HepG2 (cell line): ENCODE results near the gene ABHD17A. TPM values are rescaled to one million over a fixed set of nuclear protein-coding genes. Genes with fewer than 3 reads are reported as not detected.
A peak's percentile ranks its signal among the peaks of the same experiment; 100 is the strongest.

ENCODE experiments used
- ARNT ChIP-seq: fragments of 450-650 bp; IDR thresholded peaks from 2 replicates; pipeline ENCODE4 v1.6.1; 2017
- ATF1 ChIP-seq: IDR thresholded peaks from 2 replicates; pipeline ENCODE4 v1.6.1; 2016; ENCODE audit warnings: mild to moderate bottlenecking, control low read depth
- IRF2 ChIP-seq: IDR thresholded peaks from 2 replicates; pipeline ENCODE4 v1.6.1; 2018; ENCODE audit warnings: missing genetic modification reagents, missing compliant biosample characterization
- MTF1 ChIP-seq: sonication (generic); formaldehyde crosslinking; IDR thresholded peaks from 2 replicates; pipeline ENCODE4 v1.5.0; 2020; ENCODE audit warnings: missing genetic modification reagents
- NR1H2 ChIP-seq: sonication (generic); formaldehyde crosslinking; IDR thresholded peaks from 2 replicates; pipeline ENCODE4 v1.8.1; 2022; ENCODE audit warnings: low read depth, missing genetic modification reagents, borderline replicate concordance
- NRL ChIP-seq: sonication (generic); formaldehyde crosslinking; IDR thresholded peaks from 2 replicates; pipeline ENCODE4 v1.5.0; 2020; ENCODE audit warnings: missing genetic modification reagents, mild to moderate bottlenecking, moderate library complexity, borderline replicate concordance
- SMARCC2 ChIP-seq: fragments of 450-650 bp; IDR thresholded peaks from 2 replicates; pipeline ENCODE4 v1.6.1; 2017; ENCODE audit warnings: antibody characterized with exemption, mild to moderate bottlenecking
- SPEN ChIP-seq: sonication (generic); formaldehyde crosslinking; IDR thresholded peaks from 2 replicates; pipeline ENCODE4 v1.5.1; 2020; ENCODE audit warnings: low read depth, mild to moderate bottlenecking, missing genetic modification reagents
- TOPORS ChIP-seq: sonication (generic); formaldehyde crosslinking; IDR thresholded peaks from 2 replicates; pipeline ENCODE4 v1.8.0; 2023; ENCODE audit warnings: mild to moderate bottlenecking, missing genetic modification reagents
- XRCC5 ChIP-seq: fragments of 200-400 bp; formaldehyde crosslinking; optimal IDR thresholded peaks from 2 replicates; pipeline ENCODE3; 2017; ENCODE audit warnings: mild to moderate bottlenecking, low read length
- ZFP41 ChIP-seq: sonication (generic); formaldehyde crosslinking; IDR thresholded peaks from 2 replicates; pipeline ENCODE4 v1.4.0; 2020; ENCODE audit warnings: mild to moderate bottlenecking, missing genetic modification reagents, borderline replicate concordance
- ZNF556 ChIP-seq: sonication (generic); formaldehyde crosslinking; IDR thresholded peaks from 2 replicates; pipeline ENCODE4 v1.4.0; 2020; ENCODE audit warnings: mild to moderate bottlenecking, missing genetic modification reagents, borderline replicate concordance
- ZNF558 ChIP-seq: sonication (generic); formaldehyde crosslinking; IDR thresholded peaks from 2 replicates; pipeline ENCODE4 v1.9.0; 2022; ENCODE audit warnings: mild to moderate bottlenecking, missing genetic modification reagents, borderline replicate concordance
- ZNF672 ChIP-seq: sonication (generic); formaldehyde crosslinking; IDR thresholded peaks from 2 replicates; pipeline ENCODE4 v1.8.1; 2022; ENCODE audit warnings: missing genetic modification reagents
- ZNF761 ChIP-seq: sonication (generic); formaldehyde crosslinking; conservative IDR thresholded peaks from 2 replicates; pipeline ENCODE4 v1.4.0; 2020; ENCODE audit warnings: mild to moderate bottlenecking, missing genetic modification reagents
- ZSCAN30 ChIP-seq: sonication (generic); formaldehyde crosslinking; IDR thresholded peaks from 2 replicates; pipeline ENCODE4 v1.5.0; 2020; ENCODE audit warnings: mild to moderate bottlenecking, missing genetic modification reagents
- polyA plus RNA-seq, 8 experiments: library from polyadenylated mRNA; depleted of rRNA in 3 of 8; stranded (reverse) in 7 of 8; unstranded in 1 of 8; fragments of >200 nt; fragmentation: Illumina TruSeq in 4 of 8; extraction: Trizol in 4 of 8; gene quantifications; 2 replicates each; pipeline versions ENCODE4 v1.2.1 to v1.2.3, GENCODE V29; 2011 to 2016; ENCODE audit warnings: low read depth in 4 of 8, missing spikeins in 1 of 8, mixed read lengths in 1 of 8; ENCODE audit not compliant: insufficient read depth in 1 of 8
- total RNA-seq, 5 experiments: library from RNA; depleted of rRNA; stranded (reverse); fragments of >200 nt; fragmentation: Illumina TruSeq; extraction: Trizol; gene quantifications; 2 replicates each; pipeline ENCODE4 v1.2.3, GENCODE V29; 2016; ENCODE audit warnings: low read depth in 1 of 5
- TF ChIP-seq, protein P1 (sequence below): sonication (generic); formaldehyde crosslinking; IDR thresholded peaks from 2 replicates; pipeline ENCODE4 v1.4.0; 2020; ENCODE audit warnings: missing genetic modification reagents, mild to moderate bottlenecking, borderline replicate concordance
- TF ChIP-seq, protein P2 (sequence below): sonication (generic); formaldehyde crosslinking; IDR thresholded peaks from 2 replicates; pipeline ENCODE4 v1.5.0; 2020; ENCODE audit warnings: mild to moderate bottlenecking, missing genetic modification reagents
- TF ChIP-seq, protein P3 (sequence below): sonication (generic); formaldehyde crosslinking; IDR thresholded peaks from 2 replicates; pipeline ENCODE4 v1.9.0; 2021; ENCODE audit warnings: missing genetic modification reagents, borderline replicate concordance
- TF ChIP-seq, protein P4 (sequence below): IDR thresholded peaks from 2 replicates; pipeline ENCODE4 v1.6.1; 2016
- TF ChIP-seq, protein P5 (sequence below): sonication (generic); formaldehyde crosslinking; IDR thresholded peaks from 2 replicates; pipeline ENCODE4 v1.8.0; 2022; ENCODE audit warnings: mild to moderate bottlenecking, missing genetic modification reagents, moderate library complexity

ABHD17A gene
- total and polyA plus RNA-seq, 2 of the 13 experiments (the other 11 are each of a cell fraction or from before 2014, with no cell fraction given): 27.7 to 40.8 TPM

DNA sequence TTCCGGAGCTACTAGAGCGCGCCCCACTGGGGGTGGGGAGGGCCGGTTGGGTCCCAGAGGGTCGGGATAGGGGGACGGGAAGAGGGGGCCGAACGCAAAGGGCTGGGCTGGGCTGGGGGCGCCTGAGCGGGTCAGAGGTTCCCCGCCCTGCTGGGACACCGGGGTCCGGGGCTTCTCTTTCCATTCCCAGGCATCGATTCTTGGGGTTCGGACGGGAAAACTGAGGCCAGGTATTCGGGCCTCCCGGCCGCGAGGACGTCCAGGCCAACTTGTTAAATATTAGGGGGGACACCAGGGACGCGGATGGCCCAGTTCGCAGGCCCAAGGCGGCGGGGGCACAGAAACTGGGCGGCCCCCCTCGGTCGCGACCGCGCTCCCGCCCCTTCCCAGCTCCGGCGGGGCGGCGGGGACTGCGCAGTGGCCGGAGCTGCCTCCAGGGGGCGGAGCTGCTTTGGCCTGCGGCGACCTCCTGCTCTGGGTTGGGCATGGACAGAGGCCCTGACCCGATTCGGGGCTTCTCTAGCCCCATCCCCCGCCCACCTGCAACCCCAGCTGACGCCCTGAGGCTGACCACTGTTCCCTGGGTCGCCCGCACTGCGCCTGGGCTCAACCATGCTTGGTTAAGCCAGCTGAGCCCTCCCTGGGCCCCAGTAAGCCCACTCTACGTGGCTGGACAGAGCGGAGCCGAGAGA, 20.7 kb downstream of the ABHD17A start (continued):
- TF ChIP-seq NR1H2 (CRISPR knock-in tag) (no peak), TOPORS (CRISPR knock-in tag) (no peak), MTF1 (no peak), ZNF556 (peak; percentile 35; the same call in 1 of the 2 replicates), ARNT (no peak), ATF1 (CRISPR knock-in tag) (no peak), ZFP41 (CRISPR knock-in tag) (no peak), ZNF558 (no peak), SMARCC2 (no peak), IRF2 (peak; percentile 41; the same call in 1 of the 2 replicates), ZNF672 (no peak), SPEN (CRISPR knock-in tag) (no peak; the same call in 1 of the 2 replicates), ZSCAN30 (CRISPR knock-in tag) (no peak), NRL (CRISPR knock-in tag) (0 out of 2 replicates have a peak, but pooled peaks have one; percentile 55), ZNF761 (CRISPR knock-in tag) (no peak), XRCC5 (peak; percentile 72)
- TF ChIP-seq, protein P1, sequence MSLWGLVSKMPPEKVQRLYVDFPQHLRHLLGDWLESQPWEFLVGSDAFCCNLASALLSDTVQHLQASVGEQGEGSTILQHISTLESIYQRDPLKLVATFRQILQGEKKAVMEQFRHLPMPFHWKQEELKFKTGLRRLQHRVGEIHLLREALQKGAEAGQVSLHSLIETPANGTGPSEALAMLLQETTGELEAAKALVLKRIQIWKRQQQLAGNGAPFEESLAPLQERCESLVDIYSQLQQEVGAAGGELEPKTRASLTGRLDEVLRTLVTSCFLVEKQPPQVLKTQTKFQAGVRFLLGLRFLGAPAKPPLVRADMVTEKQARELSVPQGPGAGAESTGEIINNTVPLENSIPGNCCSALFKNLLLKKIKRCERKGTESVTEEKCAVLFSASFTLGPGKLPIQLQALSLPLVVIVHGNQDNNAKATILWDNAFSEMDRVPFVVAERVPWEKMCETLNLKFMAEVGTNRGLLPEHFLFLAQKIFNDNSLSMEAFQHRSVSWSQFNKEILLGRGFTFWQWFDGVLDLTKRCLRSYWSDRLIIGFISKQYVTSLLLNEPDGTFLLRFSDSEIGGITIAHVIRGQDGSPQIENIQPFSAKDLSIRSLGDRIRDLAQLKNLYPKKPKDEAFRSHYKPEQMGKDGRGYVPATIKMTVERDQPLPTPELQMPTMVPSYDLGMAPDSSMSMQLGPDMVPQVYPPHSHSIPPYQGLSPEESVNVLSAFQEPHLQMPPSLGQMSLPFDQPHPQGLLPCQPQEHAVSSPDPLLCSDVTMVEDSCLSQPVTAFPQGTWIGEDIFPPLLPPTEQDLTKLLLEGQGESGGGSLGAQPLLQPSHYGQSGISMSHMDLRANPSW: no peak; the same call in 1 of the 2 replicates
- TF ChIP-seq, protein P2, sequence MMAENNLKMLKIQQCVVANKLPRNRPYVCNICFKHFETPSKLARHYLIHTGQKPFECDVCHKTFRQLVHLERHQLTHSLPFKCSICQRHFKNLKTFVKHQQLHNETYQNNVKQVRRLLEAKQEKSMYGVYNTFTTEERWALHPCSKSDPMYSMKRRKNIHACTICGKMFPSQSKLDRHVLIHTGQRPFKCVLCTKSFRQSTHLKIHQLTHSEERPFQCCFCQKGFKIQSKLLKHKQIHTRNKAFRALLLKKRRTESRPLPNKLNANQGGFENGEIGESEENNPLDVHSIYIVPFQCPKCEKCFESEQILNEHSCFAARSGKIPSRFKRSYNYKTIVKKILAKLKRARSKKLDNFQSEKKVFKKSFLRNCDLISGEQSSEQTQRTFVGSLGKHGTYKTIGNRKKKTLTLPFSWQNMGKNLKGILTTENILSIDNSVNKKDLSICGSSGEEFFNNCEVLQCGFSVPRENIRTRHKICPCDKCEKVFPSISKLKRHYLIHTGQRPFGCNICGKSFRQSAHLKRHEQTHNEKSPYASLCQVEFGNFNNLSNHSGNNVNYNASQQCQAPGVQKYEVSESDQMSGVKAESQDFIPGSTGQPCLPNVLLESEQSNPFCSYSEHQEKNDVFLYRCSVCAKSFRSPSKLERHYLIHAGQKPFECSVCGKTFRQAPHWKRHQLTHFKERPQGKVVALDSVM (CRISPR knock-in tag): peak; percentile 17; the same call in 1 of the 2 replicates
- TF ChIP-seq, protein P3, sequence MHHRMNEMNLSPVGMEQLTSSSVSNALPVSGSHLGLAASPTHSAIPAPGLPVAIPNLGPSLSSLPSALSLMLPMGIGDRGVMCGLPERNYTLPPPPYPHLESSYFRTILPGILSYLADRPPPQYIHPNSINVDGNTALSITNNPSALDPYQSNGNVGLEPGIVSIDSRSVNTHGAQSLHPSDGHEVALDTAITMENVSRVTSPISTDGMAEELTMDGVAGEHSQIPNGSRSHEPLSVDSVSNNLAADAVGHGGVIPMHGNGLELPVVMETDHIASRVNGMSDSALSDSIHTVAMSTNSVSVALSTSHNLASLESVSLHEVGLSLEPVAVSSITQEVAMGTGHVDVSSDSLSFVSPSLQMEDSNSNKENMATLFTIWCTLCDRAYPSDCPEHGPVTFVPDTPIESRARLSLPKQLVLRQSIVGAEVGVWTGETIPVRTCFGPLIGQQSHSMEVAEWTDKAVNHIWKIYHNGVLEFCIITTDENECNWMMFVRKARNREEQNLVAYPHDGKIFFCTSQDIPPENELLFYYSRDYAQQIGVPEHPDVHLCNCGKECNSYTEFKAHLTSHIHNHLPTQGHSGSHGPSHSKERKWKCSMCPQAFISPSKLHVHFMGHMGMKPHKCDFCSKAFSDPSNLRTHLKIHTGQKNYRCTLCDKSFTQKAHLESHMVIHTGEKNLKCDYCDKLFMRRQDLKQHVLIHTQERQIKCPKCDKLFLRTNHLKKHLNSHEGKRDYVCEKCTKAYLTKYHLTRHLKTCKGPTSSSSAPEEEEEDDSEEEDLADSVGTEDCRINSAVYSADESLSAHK (CRISPR knock-in tag): no peak
- TF ChIP-seq, protein P4, sequence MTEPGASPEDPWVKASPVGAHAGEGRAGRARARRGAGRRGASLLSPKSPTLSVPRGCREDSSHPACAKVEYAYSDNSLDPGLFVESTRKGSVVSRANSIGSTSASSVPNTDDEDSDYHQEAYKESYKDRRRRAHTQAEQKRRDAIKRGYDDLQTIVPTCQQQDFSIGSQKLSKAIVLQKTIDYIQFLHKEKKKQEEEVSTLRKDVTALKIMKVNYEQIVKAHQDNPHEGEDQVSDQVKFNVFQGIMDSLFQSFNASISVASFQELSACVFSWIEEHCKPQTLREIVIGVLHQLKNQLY (CRISPR knock-in tag): 0 out of 2 replicates have a peak, but pooled peaks have one; percentile 29
- TF ChIP-seq, protein P5, sequence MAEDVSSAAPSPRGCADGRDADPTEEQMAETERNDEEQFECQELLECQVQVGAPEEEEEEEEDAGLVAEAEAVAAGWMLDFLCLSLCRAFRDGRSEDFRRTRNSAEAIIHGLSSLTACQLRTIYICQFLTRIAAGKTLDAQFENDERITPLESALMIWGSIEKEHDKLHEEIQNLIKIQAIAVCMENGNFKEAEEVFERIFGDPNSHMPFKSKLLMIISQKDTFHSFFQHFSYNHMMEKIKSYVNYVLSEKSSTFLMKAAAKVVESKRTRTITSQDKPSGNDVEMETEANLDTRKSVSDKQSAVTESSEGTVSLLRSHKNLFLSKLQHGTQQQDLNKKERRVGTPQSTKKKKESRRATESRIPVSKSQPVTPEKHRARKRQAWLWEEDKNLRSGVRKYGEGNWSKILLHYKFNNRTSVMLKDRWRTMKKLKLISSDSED (CRISPR knock-in tag): no peak
